ENCODE data around the gene MAG. TPM values are rescaled to one million over a fixed set of nuclear protein-coding genes. Genes with fewer than 3 reads are reported as not detected.

MAG gene
- total RNA-seq, 2 experiments from 2014 or later: 0.19 to 0.77 TPM

GRCh38 chr19:35308910-35309309 lies 16.9 kb downstream of the MAG start:
- Mint-ChIP-seq H3K4me3 (no peak overlapping the region), H3K9me3 (no peaks in the 10 kb centered on the region), H3K27ac (no peak overlapping the region), H3K27me3 (ENCODE audit: low read depth) (no peaks in the 10 kb centered on the region), H3K36me3 (ENCODE audit: low read depth) (no peaks in the 10 kb centered on the region), H3K4me1 (ENCODE audit: low read depth) (no peaks in the 10 kb centered on the region)
- intact Hi-C loops (cut with micrococcal nuclease): no loop called here
- DNase-seq: no peak
- CTCF ChIA-PET: no interaction called here

GRCh38 chr19:35309481-35310279 lies 17.7 kb downstream of the MAG start:
- Mint-ChIP-seq H3K36me3 (ENCODE audit: low read depth) (no peaks in the 10 kb centered on the region), H3K4me1 (ENCODE audit: low read depth) (no peaks in the 10 kb centered on the region), H3K27me3 (ENCODE audit: low read depth) (no peaks in the 10 kb centered on the region), H3K4me3 (no peak overlapping the region), H3K9me3 (no peaks in the 10 kb centered on the region), H3K27ac (no peak overlapping the region)
- CTCF ChIA-PET: no interaction called here
- DNase-seq: no peak
- intact Hi-C loops (cut with micrococcal nuclease): no loop called here

GRCh38 chr19:35310331-35310730 lies 18.4 kb downstream of the MAG start:
- DNase-seq: no peak
- H3K27ac Mint-ChIP-seq: no peak overlapping the region
- no peaks in the 10 kb centered on the region for H3K36me3 Mint-ChIP-seq (ENCODE audit: low read depth)
- CTCF ChIA-PET: no interaction called here
- H3K4me1 Mint-ChIP-seq (ENCODE audit: low read depth): no peaks in the 10 kb centered on the region
- H3K4me3 Mint-ChIP-seq: no peak overlapping the region
- no peaks in the 10 kb centered on the region for H3K27me3 Mint-ChIP-seq (ENCODE audit: low read depth)
- intact Hi-C loops (cut with micrococcal nuclease): no loop called here
- H3K9me3 Mint-ChIP-seq: no peaks in the 10 kb centered on the region

- H3K27ac Mint-ChIP-seq: no peak overlapping the region
- intact Hi-C loops (cut with micrococcal nuclease): no loop called here
- CTCF ChIA-PET: interaction anchor here (0.9 kb wide), 1 partner anchor 42 kb away, joined by 3 read pairs; no protein-coding TSS in a partner anchor
- no peaks in the 10 kb centered on the region for H3K4me1 Mint-ChIP-seq (ENCODE audit: low read depth)
- no peaks in the 10 kb centered on the region for H3K27me3 Mint-ChIP-seq (ENCODE audit: low read depth)
- no peaks in the 10 kb centered on the region for H3K36me3 Mint-ChIP-seq (ENCODE audit: low read depth)
- no peak for DNase-seq
- no peak overlapping the region for H3K4me3 Mint-ChIP-seq
- H3K9me3 Mint-ChIP-seq: no peaks in the 10 kb centered on the region
These were observed 19.0 kb downstream of the MAG start for GRCh38 chr19:35310811-35311465.

GRCh38 chr19:35311901-35312665 lies 20.1 kb downstream of the MAG start:
- intact Hi-C loops (cut with micrococcal nuclease): no loop called here
- Mint-ChIP-seq H3K27me3 (ENCODE audit: low read depth) (no peaks in the 10 kb centered on the region), H3K9me3 (no peaks in the 10 kb centered on the region), H3K27ac (no peak overlapping the region), H3K4me1 (ENCODE audit: low read depth) (no peaks in the 10 kb centered on the region), H3K4me3 (no peak overlapping the region), H3K36me3 (ENCODE audit: low read depth) (no peaks in the 10 kb centered on the region)
- DNase-seq: no peak
- CTCF ChIA-PET: interaction anchor here (0.9 kb wide), 1 partner anchor 41 kb away, joined by 3 read pairs; no protein-coding TSS in a partner anchor

- CTCF ChIA-PET: interaction anchor here (1.6 kb wide), 1 partner anchor 20 kb away, joined by 4 read pairs; no protein-coding TSS in a partner anchor
- intact Hi-C loops (cut with micrococcal nuclease): no loop called here
- H3K4me1 Mint-ChIP-seq (ENCODE audit: low read depth): peaks cover 2% of the 10 kb centered on the region
- no peak overlapping the region for H3K4me3 Mint-ChIP-seq
- H3K9me3 Mint-ChIP-seq: no peaks in the 10 kb centered on the region
- DNase-seq: no peak
- no peaks in the 10 kb centered on the region for H3K36me3 Mint-ChIP-seq (ENCODE audit: low read depth)
- H3K27ac Mint-ChIP-seq: no peak overlapping the region
- H3K27me3 Mint-ChIP-seq (ENCODE audit: low read depth): no peaks in the 10 kb centered on the region
These were observed 21.6 kb downstream of the MAG start for GRCh38 chr19:35313587-35313986.

- H3K27me3 Mint-ChIP-seq (ENCODE audit: low read depth): no peaks in the 10 kb centered on the region
- H3K9me3 Mint-ChIP-seq: no peaks in the 10 kb centered on the region
- CTCF ChIA-PET: interaction anchor here (0.7 to 1.6 kb wide), 2 partner anchors 20 to 196 kb away, joined by 3 to 4 read pairs; no protein-coding TSS in a partner anchor
- H3K36me3 Mint-ChIP-seq (ENCODE audit: low read depth): no peaks in the 10 kb centered on the region
- peaks cover 7% of the 10 kb centered on the region for H3K4me1 Mint-ChIP-seq (ENCODE audit: low read depth)
- H3K27ac Mint-ChIP-seq: no peak overlapping the region
- H3K4me3 Mint-ChIP-seq: no peak overlapping the region
- intact Hi-C loops (cut with micrococcal nuclease): no loop called here
- no peak for DNase-seq
These were observed 22.1 kb downstream of the MAG start for GRCh38 chr19:35314031-35314430.

GRCh38 chr19:35314858-35315470 lies 23.0 kb downstream of the MAG start:
- Mint-ChIP-seq H3K4me3 (no peak overlapping the region), H3K27me3 (ENCODE audit: low read depth) (no peaks in the 10 kb centered on the region), H3K27ac (no peak overlapping the region), H3K9me3 (no peaks in the 10 kb centered on the region), H3K36me3 (ENCODE audit: low read depth) (no peaks in the 10 kb centered on the region), H3K4me1 (ENCODE audit: low read depth) (peaks cover 10% of the 10 kb centered on the region)
- intact Hi-C loops (cut with micrococcal nuclease): no loop called here
- DNase-seq: no peak
- CTCF ChIA-PET: interaction anchor here (0.5 to 1.6 kb wide), 3 partner anchors 19 to 271 kb away, joined by 3 to 4 read pairs (median 3); no protein-coding TSS in a partner anchor

GRCh38 chr19:35315883-35316282 lies 23.9 kb downstream of the MAG start:
- CTCF ChIA-PET: interaction anchor here (0.5 to 1.2 kb wide), 2 partner anchors 136 to 272 kb away, joined by 3 read pairs; no protein-coding TSS in a partner anchor
- intact Hi-C loops (cut with micrococcal nuclease): no loop called here
- Mint-ChIP-seq H3K27ac (no peak overlapping the region), H3K36me3 (ENCODE audit: low read depth) (no peaks in the 10 kb centered on the region), H3K9me3 (no peaks in the 10 kb centered on the region), H3K4me1 (ENCODE audit: low read depth) (peaks cover 10% of the 10 kb centered on the region), H3K27me3 (ENCODE audit: low read depth) (no peaks in the 10 kb centered on the region), H3K4me3 (no peak overlapping the region)
- DNase-seq: no peak

- CTCF ChIA-PET: interaction anchor here (0.7 kb wide), 1 partner anchor 171 kb away, joined by 3 read pairs; no protein-coding TSS in a partner anchor
- no peaks in the 10 kb centered on the region for H3K36me3 Mint-ChIP-seq (ENCODE audit: low read depth)
- H3K4me3 Mint-ChIP-seq: no peak overlapping the region
- intact Hi-C loops (cut with micrococcal nuclease): no loop called here
- peaks cover 10% of the 10 kb centered on the region for H3K4me1 Mint-ChIP-seq (ENCODE audit: low read depth)
- no peak for DNase-seq
- no peak overlapping the region for H3K27ac Mint-ChIP-seq
- no peaks in the 10 kb centered on the region for H3K9me3 Mint-ChIP-seq
- no peaks in the 10 kb centered on the region for H3K27me3 Mint-ChIP-seq (ENCODE audit: low read depth)
These were observed 24.6 kb downstream of the MAG start for GRCh38 chr19:35316560-35316959.

GRCh38 chr19:35317464-35318043 lies 25.6 kb downstream of the MAG start:
- DNase-seq: no peak
- Mint-ChIP-seq H3K36me3 (ENCODE audit: low read depth) (no peaks in the 10 kb centered on the region), H3K4me3 (no peak overlapping the region), H3K27ac (no peak overlapping the region), H3K27me3 (ENCODE audit: low read depth) (peaks cover 2% of the 10 kb centered on the region), H3K4me1 (ENCODE audit: low read depth) (peaks cover 10% of the 10 kb centered on the region), H3K9me3 (peaks cover 4% of the 10 kb centered on the region)
- CTCF ChIA-PET: interaction anchor here (0.5 kb wide), 1 partner anchor 10 kb away, joined by 3 read pairs; no protein-coding TSS in a partner anchor
- intact Hi-C loops (cut with micrococcal nuclease): no loop called here

All from activated naive CD4-positive, alpha-beta T cell treated with anti-CD3 and anti-CD28 coated beads for 36 hours (primary cell).